Measurements from ENCODE around the gene SAP25.
A peak's percentile ranks its signal among the peaks of the same experiment; 100 is the strongest.
"Not testable (repeated sequence)": the region's sequence is repeated elsewhere in the genome, so short reads cannot be mapped to it uniquely, and the experiment has no call there.

SAP25 gene

GRCh38 chr7:100566018-100566531 is 7.6 kb downstream of the SAP25 start:
- TF ChIP-seq, protein P1, sequence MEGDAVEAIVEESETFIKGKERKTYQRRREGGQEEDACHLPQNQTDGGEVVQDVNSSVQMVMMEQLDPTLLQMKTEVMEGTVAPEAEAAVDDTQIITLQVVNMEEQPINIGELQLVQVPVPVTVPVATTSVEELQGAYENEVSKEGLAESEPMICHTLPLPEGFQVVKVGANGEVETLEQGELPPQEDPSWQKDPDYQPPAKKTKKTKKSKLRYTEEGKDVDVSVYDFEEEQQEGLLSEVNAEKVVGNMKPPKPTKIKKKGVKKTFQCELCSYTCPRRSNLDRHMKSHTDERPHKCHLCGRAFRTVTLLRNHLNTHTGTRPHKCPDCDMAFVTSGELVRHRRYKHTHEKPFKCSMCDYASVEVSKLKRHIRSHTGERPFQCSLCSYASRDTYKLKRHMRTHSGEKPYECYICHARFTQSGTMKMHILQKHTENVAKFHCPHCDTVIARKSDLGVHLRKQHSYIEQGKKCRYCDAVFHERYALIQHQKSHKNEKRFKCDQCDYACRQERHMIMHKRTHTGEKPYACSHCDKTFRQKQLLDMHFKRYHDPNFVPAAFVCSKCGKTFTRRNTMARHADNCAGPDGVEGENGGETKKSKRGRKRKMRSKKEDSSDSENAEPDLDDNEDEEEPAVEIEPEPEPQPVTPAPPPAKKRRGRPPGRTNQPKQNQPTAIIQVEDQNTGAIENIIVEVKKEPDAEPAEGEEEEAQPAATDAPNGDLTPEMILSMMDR (IDR thresholded peaks at IDR 0.05; ENCODE audit: low read depth, low read length): no peak
- no peak overlapping the region for H3K4me3 ChIP-seq (replicated peaks in 1 of 2; ENCODE audit: low read depth in 2 of 2, low read length in 2 of 2)
- DNase-seq (ENCODE audit: low read depth in 2 of 2): no peak

- no peak overlapping the region for H3K4me3 ChIP-seq (replicated peaks in 1 of 2; ENCODE audit: low read depth in 2 of 2, low read length in 2 of 2)
- no peak for DNase-seq (ENCODE audit: low read depth in 2 of 2)
- TF ChIP-seq, protein P1 (IDR thresholded peaks at IDR 0.05; ENCODE audit: low read depth, low read length): no peak
Observed at GRCh38 chr7:100565133-100565571, 8.5 kb downstream of the SAP25 start.

- not testable (repeated sequence) for DNase-seq (ENCODE audit: low read depth in 2 of 2); H3K4me3 ChIP-seq (replicated peaks in 1 of 2; ENCODE audit: low read depth in 2 of 2, low read length in 2 of 2)
Observed at GRCh38 chr7:100564405-100564804, 9.3 kb downstream of the SAP25 start.

- H3K4me3 ChIP-seq (replicated peaks in 1 of 2; ENCODE audit: low read depth in 2 of 2, low read length in 2 of 2): no peak overlapping the region
- DNase-seq (ENCODE audit: low read depth in 2 of 2): peak; percentile 80 to 82
- TF ChIP-seq, protein P1 (IDR thresholded peaks at IDR 0.05; ENCODE audit: low read depth, low read length): peak; percentile 99
Observed at GRCh38 chr7:100563809-100564400, 9.8 kb downstream of the SAP25 start.

- DNase-seq (ENCODE audit: low read depth in 2 of 2): no peak
- TF ChIP-seq, protein P1 (IDR thresholded peaks at IDR 0.05; ENCODE audit: low read depth, low read length): no peak
- no peak overlapping the region for H3K4me3 ChIP-seq (replicated peaks in 1 of 2; ENCODE audit: low read depth in 2 of 2, low read length in 2 of 2)
Observed at GRCh38 chr7:100563100-100563564, 10.6 kb downstream of the SAP25 start.

GRCh38 chr7:100562195-100563099 is 11.3 kb downstream of the SAP25 start:
- no peak overlapping the region for H3K4me3 ChIP-seq (replicated peaks in 1 of 2; ENCODE audit: low read depth in 2 of 2, low read length in 2 of 2)
- no peak for DNase-seq (ENCODE audit: low read depth in 2 of 2)
- TF ChIP-seq, protein P1 (IDR thresholded peaks at IDR 0.05; ENCODE audit: low read depth, low read length): no peak

All from cardiac fibroblast (primary cell).